CD4-positive, alpha-beta T cell treated with Interleukin-17A for 4 hours (primary cell): ENCODE measurements around the gene TMPRSS6.

Experiments
- DNase-seq: peaks from one replicate; pipeline ENCODE4 v3.0.0-alpha.2; 2020; ENCODE audit warnings: mixed read lengths

The TMPRSS6 gene

DNA sequence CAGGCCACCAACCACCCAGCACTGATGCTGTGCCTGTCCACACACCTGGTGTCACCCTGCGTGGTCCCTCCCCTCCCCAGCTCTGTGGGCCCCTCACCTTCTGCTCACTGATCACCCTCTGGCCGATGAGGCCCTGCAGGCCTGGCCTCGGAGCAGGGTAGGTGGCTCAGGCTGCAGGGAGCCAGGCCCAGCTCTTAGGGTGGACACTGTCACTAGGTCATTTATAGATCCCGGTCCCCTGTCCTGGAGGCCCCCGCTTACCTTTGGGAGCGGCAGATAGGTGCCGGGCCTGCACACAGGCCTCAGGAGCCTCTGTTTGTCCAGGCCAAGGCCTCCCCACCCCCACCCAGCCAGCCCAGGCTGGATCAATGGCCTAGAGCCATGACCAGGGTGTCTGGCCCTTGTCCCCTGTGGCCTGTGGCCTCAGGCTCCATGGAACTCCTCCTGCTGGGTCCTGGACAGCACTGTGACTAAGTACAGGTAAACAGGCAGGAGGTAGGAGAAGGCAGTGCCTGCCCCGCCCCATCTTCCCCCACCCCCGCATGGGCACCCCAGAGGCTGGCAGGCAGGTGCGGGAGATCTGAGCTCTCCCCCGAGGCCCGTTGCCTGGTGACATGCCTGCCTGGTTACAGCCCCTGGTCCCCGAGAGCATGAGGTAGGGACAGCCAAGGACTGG, at the start of gene TMPRSS6:
Gene TMPRSS6, minus strand, starts transcription at position 472 of the 676 bp plus-strand sequence. CDS start 6,296 bp downstream, outside the sequence.
- no peak for DNase-seq

GRCh38 chr22:37158963-37159290, 49.4 kb upstream of the TMPRSS6 start:
- no peak for DNase-seq

- DNase-seq: no peak
Measured at GRCh38 chr22:37157516-37158285, 48.2 kb upstream of the TMPRSS6 start.

GRCh38 chr22:37156686-37157435, 47.3 kb upstream of the TMPRSS6 start:
- no peak for DNase-seq

GRCh38 chr22:37155971-37156370, 46.5 kb upstream of the TMPRSS6 start:
- DNase-seq: no peak

DNA sequence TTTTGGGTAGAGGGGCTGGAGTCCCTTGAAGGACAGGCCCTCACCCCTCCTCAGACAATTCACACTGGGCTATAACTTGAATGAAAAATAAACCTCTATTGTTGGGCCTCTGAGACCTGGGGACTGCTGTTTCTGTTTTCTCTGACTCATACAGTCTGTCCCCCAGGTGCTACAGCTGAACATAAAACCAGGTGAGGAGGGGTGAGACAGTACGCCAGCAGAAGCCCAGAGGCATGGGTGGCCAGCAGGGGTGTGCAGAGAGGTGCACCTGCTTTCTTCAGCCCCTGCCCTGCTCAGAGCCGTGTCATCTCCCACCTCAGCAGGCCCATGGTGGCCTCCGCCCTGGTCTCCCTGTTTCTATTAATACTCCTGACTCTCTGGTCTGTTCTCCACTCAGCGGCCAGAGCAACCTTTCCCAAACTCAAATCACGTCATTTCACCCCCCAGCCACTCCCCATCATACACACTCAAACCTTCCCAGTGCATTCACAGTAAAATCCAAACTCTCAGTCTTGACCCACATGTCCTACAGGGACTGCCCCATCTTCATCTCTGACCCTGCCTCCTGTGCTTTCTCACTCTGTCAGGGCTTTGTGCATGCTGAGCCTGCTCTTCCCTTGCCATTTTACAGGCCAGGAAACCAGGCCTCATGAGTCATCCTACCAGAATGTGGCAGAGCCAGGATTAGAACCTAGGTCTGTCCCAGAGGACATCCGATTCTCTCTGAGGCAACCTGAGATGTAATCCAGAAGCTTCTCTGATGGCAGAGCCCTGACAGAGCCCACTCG, 45.6 kb upstream of the TMPRSS6 start:
- no peak for DNase-seq

DNA sequence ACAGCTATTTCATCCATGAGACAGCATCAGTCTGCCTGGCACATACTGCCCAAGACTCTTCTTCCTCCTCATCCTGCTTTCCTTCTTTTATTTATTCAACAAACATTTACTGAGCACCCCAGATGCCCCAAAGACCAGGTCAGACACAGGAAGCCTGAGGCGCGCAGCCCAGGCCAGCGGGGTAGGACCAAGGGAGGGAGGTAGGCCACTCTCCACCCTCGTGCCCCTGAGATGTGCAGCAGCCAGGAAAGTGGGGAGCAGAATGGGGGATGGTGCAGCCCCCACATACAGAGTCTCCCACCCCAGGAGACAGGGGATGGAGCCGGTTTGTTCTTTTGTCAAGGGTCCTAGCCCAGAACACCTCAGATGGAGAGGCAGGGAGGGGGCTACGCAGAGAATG, 44.4 kb upstream of the TMPRSS6 start:
- DNase-seq: no peak

DNA sequence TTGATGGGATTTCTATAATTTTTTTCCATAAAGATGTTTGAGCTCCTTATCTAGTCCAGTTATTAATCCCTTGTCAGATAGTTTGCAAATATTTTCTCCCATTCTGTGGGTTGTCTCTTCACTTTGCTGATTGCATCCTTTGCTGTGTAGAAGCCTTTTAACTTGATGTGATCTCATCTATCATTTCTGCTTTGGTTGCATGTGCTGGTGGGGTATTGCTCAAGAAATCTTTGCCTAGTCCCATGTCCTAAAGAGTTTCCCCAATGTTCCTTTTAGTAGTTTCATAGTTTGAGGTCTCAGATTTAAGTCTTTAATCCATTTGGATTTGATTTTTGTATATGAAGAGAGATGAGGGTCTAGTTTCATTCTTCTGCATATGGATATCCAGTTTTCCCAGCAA, 41.9 kb upstream of the TMPRSS6 start:
- no peak for DNase-seq

DNA sequence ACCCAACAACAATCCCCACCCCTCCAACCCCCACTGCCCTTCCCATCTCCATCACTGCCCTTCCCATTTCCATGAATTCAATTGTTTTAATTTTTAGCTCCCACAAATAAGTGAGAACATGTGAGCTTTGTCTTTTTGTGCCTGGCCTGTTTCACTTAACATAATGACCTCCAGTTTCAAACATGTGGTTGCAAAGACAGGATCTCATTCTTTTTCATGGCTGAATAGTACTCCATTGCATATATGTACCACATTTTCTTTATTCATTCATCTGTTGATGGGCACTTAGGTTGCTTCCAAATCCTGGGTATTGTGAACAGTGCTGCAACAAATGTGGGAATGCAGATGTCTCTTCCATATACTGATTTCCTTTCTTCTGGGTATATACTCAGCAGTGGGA, 41.2 kb upstream of the TMPRSS6 start:
- no peak for DNase-seq

GRCh38 chr22:37148742-37149665, 39.5 kb upstream of the TMPRSS6 start:
- DNase-seq: peak; percentile 27

DNA sequence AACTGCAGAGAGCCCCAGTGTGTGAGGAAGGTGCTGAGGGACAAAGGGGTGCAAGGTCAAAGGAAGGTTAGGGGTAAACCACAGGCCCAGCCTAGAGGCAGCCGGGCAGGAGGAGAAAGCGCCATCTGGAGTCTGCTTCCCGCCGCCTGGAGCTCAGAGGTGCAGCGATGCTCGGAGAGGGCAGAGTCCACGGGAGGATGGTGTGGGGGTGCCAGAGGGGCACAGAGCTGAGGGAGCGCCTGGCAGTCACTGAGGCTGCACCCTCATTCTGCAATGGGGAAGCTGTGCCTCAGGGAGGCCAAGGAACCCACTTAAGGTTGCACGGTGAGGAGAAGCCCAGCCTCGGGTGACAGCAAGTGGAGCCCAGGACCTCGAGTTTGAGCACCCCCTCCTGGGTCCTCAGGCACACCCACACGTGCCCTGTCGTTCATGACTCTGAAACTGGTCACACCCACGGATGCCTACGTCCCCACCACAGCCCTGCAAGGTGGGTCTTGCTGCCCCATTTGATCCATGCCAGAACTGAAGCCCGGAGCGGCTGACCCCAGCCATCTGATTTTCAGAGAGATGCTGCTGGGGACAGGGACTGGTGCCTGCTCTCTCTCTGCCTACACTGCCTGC, 38.6 kb upstream of the TMPRSS6 start:
- DNase-seq: peak; percentile 58

GRCh38 chr22:37147186-37147990, 37.9 kb upstream of the TMPRSS6 start:
- no peak for DNase-seq

- DNase-seq: no peak
Measured at GRCh38 chr22:37146507-37147180, 37.1 kb upstream of the TMPRSS6 start.

- no peak for DNase-seq
Measured at GRCh38 chr22:37146051-37146385, 36.5 kb upstream of the TMPRSS6 start.

- no peak for DNase-seq
Measured at GRCh38 chr22:37145180-37146050, 35.9 kb upstream of the TMPRSS6 start.

- no peak for DNase-seq
Measured at GRCh38 chr22:37144180-37144554, 34.7 kb upstream of the TMPRSS6 start.

DNA sequence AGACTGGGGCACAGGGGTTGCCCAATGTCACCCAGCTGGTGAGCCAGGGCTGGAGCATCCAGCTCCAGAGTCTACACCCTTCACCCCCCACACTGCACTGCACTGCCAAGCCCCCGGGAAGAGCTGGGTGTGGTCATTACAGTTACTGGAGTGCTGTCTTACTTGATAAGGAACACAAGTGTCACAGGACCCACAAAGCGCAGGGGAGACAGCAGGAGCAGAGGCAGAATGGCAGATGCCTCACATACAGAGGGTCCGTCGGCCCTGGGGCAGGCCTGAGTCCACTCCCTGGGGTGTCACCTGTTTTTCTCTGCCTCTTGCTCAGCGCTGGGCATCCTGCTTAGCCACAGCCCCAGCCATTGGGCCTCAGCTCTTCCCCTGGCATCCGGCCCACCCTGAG, 32.5 kb upstream of the TMPRSS6 start:
- DNase-seq: no peak

GRCh38 chr22:37141476-37141875, 32.0 kb upstream of the TMPRSS6 start:
- no peak for DNase-seq

DNA sequence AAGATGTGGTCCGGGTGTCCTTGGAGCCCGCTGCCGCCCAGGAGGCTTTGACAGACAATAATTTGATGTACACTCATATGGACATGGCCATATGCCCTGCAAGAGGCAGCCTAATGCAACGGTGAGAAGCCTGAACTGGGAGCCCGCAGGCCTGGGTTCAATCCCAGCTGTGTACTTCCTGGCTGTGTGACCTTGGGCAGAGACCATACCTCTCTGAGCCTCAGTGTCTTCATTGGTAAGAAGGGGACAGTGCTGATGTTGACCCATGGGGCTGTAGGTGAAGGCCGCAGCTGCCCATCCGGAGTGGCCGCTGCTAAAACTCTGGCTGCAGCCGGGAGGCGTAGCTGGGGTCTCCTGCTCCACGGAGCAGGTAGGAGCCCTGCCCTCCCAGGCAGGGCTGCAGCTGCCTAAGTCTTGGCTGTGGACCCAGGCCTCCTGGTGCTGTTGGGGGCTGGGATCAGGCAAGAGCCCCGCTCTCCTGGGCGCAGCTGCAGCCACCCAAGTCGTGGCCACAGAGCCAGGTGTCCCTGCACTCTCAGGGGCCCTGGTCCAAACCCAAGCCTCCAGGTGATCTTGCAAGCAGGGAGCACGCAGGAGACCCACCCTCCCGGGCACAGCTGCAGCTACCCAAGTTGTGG, 31.3 kb upstream of the TMPRSS6 start:
- DNase-seq: no peak
